Activated B cell treated with CpG ODN at 0.5 μM for 24 hours (primary cell): ENCODE data around the gene VPS26A. TPM values are rescaled to one million over a fixed set of nuclear protein-coding genes. Genes with fewer than 3 reads are reported as not detected.

Source experiments
- ATAC-seq: fragments of 200-7000 bp; cut with Tn5 transposase; one replicate; pipeline ENCODE4 v1.10.0; 2021; ENCODE audit warnings: low read depth, mild to moderate bottlenecking, moderate library complexity
- CTCF ChIA-PET: fragments of 350-600 bp; sonication (Branson Sonifier 250); formaldehyde crosslinking; loops from one replicate; lab custom pipeline; 2021; ENCODE audit warnings: antibody characterized with exemption; lab: Charles Lee
- POLR2A ChIA-PET: fragments of 350-600 bp; sonication (Branson Sonifier 250); formaldehyde crosslinking; loops from one replicate; lab custom pipeline; 2021; ENCODE audit warnings: antibody characterized with exemption; lab: Charles Lee
- DNase-seq: peaks from one replicate; pipeline ENCODE4 v3.0.0; 2022
- H3K27ac Mint-ChIP-seq: one replicate; pipeline ENCODE4 v1.8.0; 2020; ENCODE audit warnings: mixed read lengths
- H3K27me3 Mint-ChIP-seq: one replicate; pipeline ENCODE4 v1.8.0; 2021; ENCODE audit warnings: mixed read lengths
- H3K36me3 Mint-ChIP-seq: one replicate; pipeline ENCODE4 v1.8.0; 2021; ENCODE audit warnings: low read depth, mixed read lengths
- H3K4me1 Mint-ChIP-seq: one replicate; pipeline ENCODE4 v1.8.0; 2021; ENCODE audit warnings: mixed read lengths
- H3K4me3 Mint-ChIP-seq: one replicate; pipeline ENCODE4 v1.8.0; 2020; ENCODE audit warnings: mild to moderate bottlenecking, mixed read lengths
- H3K9me3 Mint-ChIP-seq: one replicate; pipeline ENCODE4 v1.8.0; 2020; ENCODE audit warnings: mixed read lengths
- intact Hi-C: fragments of 100-400 bp; cut with micrococcal nuclease; formaldehyde crosslinking; loops from one replicate; pipeline ENCODE4 v1.15.1; 2024
- total RNA-seq: library from RNA; stranded (reverse); gene quantifications from 2 replicates; pipeline ENCODE4 v1.2.3, GENCODE V29; 2022
- TF ChIP-seq, protein P1 (sequence below): fragments of 200-600 bp; IDR thresholded peaks from one replicate; pipeline ENCODE4 v1.8.0; 2022; ENCODE audit warnings: antibody characterized with exemption, mild to moderate bottlenecking

VPS26A gene
- total RNA-seq, 1 donor from 2014 or later = 29.5 TPM

DNA sequence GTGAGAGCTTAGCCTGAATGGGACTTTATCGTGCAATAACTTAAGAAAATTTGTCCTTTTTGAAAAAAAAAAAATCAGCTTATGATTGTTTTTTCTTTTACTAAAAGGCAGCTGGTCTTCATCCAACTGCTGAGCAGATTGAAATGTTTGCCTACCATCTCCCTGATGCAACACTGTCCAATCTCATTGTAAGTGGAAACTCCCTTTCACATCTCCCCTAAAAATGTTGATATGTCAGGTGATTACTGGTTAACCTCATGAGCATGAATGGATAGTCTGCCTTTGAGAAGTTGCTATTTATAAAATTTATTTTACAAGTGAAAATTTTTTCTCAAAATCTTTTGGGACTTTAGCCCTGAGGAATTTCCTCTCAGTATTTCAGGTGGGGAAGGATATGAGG is 78.4 kb downstream of the VPS26A start:
- peak overlapping the region; percentile 15 for H3K4me3 Mint-ChIP-seq
- H3K27ac Mint-ChIP-seq = peak overlapping the region; percentile 53
- TF ChIP-seq, protein P1, sequence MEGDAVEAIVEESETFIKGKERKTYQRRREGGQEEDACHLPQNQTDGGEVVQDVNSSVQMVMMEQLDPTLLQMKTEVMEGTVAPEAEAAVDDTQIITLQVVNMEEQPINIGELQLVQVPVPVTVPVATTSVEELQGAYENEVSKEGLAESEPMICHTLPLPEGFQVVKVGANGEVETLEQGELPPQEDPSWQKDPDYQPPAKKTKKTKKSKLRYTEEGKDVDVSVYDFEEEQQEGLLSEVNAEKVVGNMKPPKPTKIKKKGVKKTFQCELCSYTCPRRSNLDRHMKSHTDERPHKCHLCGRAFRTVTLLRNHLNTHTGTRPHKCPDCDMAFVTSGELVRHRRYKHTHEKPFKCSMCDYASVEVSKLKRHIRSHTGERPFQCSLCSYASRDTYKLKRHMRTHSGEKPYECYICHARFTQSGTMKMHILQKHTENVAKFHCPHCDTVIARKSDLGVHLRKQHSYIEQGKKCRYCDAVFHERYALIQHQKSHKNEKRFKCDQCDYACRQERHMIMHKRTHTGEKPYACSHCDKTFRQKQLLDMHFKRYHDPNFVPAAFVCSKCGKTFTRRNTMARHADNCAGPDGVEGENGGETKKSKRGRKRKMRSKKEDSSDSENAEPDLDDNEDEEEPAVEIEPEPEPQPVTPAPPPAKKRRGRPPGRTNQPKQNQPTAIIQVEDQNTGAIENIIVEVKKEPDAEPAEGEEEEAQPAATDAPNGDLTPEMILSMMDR = no peak
- no peaks in the 10 kb centered on the region for H3K27me3 Mint-ChIP-seq
- H3K9me3 Mint-ChIP-seq = no peaks in the 10 kb centered on the region
- DNase-seq (no peak), ATAC-seq (peak; percentile 49)
- peaks cover 68% of the 10 kb centered on the region for H3K36me3 Mint-ChIP-seq
- POLR2A ChIA-PET = interaction anchor here (0.8 to 1.1 kb wide), 2 partner anchors 27 to 83 kb away, joined by 3 read pairs; no protein-coding TSS in a partner anchor
- CTCF ChIA-PET = no interaction called here
- intact Hi-C loops = no loop called here
- peaks cover 26% of the 10 kb centered on the region for H3K4me1 Mint-ChIP-seq

DNA sequence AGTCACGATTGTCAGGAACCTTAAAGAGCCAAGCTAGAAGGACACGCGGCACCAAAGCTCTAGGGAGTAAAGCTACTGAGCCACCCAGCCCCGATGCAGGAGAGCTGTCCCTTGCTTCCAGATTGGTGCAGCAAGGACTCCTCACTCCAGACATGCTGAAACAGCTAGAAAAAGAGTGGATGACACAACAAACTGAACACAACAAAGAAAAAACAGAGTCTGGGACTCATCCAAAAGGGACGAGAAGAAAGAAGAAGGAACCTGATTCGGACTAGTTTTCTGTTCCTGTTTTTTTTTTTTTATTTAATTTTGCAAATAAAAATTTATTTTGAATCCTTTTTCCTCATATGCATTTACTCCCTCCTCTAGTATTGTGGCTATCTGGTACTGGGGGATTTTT is 84.8 kb downstream of the VPS26A start:
- Mint-ChIP-seq H3K4me3 (no peak overlapping the region), H3K36me3 (peaks cover 51% of the 10 kb centered on the region), H3K27ac (no peak overlapping the region), H3K4me1 (peaks cover 10% of the 10 kb centered on the region), H3K27me3 (no peaks in the 10 kb centered on the region), H3K9me3 (no peaks in the 10 kb centered on the region)
- ChIA-PET POLR2A (no interaction called here), CTCF (no interaction called here)
- TF ChIP-seq, protein P1 = no peak
- ATAC-seq (no peak), DNase-seq (no peak)
- intact Hi-C loops = no loop called here

DNA sequence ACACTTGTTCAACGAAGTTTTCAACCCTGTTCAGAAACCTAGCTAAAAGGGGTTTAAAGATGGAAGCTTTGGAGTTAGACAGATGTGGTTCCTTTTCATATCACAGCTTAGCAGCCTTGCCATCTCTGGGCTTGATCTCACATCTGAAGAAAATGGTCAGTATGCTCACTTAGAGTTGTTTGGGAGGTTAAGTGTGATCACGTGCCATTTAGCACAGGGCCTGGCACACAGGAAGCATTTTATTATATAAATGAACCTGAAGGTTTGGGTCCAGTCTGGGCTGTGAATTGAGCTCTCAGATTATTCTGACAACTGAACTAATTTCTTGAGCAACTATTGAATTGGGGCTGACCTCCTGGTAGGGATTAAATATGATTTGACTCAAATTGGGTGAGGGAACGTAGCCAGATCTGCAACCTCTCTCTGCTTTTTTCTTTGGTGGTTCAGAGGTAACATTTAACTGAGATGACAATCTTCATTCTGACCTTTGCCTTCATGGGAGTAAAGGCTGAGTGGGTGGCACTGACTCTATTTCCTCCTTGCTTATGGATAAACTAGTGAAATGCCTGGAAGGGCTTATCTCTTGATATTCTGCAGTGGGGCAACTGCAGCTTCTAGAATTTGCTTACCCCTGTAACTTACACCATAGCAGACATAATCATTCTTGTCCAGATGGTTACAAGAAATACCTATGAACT is 86.0 kb downstream of the VPS26A start:
- no peak overlapping the region for H3K27ac Mint-ChIP-seq
- H3K9me3 Mint-ChIP-seq = no peaks in the 10 kb centered on the region
- ChIA-PET CTCF (interaction anchor here (0.5 kb wide), 1 partner anchor 27 kb away, joined by 3 read pairs; no protein-coding TSS in a partner anchor), POLR2A (no interaction called here)
- H3K4me1 Mint-ChIP-seq = peaks cover 2% of the 10 kb centered on the region
- H3K27me3 Mint-ChIP-seq = no peaks in the 10 kb centered on the region
- intact Hi-C loops = no loop called here
- TF ChIP-seq, protein P1 = no peak
- H3K4me3 Mint-ChIP-seq = no peak overlapping the region
- H3K36me3 Mint-ChIP-seq = peaks cover 45% of the 10 kb centered on the region
- DNase-seq (no peak), ATAC-seq (no peak)

DNA sequence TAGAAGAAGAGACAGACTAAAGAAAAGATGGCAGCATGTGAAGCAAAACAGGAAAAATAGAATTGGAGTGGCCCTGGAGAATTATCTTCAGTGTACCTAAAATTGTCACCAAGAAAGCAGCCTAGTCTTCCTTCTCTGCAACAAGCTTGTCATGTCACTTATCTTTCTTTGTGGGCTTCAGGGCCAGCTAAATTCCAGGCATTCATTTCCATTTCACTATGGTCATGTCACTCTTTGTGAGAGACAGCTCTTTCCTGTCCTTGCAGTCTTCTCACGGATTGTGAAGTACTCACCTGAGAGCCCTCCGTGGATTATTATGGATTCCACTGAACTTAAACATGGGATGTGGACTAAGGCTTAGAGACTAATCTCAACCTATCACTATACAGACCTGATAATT is 87.1 kb downstream of the VPS26A start:
- Mint-ChIP-seq H3K4me1 (peaks cover 2% of the 10 kb centered on the region), H3K27ac (no peak overlapping the region), H3K9me3 (no peaks in the 10 kb centered on the region), H3K36me3 (peaks cover 36% of the 10 kb centered on the region), H3K27me3 (no peaks in the 10 kb centered on the region), H3K4me3 (no peak overlapping the region)
- TF ChIP-seq, protein P1 = no peak
- no peak for DNase-seq
- ATAC-seq = no peak
- ChIA-PET CTCF (no interaction called here), POLR2A (no interaction called here)
- intact Hi-C loops = no loop called here

DNA sequence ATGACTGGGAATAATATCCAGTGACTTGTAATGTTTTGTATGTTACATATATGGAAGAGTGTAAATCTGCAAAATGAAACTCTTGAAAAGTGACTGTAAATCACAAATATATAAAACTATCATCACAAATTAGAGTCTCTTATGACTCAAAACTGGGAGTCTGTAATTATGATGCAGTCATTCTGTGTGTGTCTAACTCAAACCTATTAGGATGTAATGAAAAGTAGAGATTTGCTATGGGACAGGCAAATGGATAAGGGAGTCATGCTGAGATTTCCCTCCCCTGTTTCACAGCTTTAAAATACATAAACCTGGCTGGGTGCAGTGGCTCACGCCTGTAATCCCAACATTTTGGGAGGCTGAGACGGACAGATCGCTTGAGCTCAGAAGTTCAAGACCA is 87.5 kb downstream of the VPS26A start:
- no peak for DNase-seq
- POLR2A ChIA-PET = interaction anchor here (0.6 kb wide), 1 partner anchor 205 kb away, joined by 10 read pairs; the partner anchor contains the start of gene TACR2
- Mint-ChIP-seq H3K27me3 (no peaks in the 10 kb centered on the region), H3K4me1 (peaks cover 2% of the 10 kb centered on the region), H3K9me3 (no peaks in the 10 kb centered on the region), H3K4me3 (no peak overlapping the region), H3K36me3 (peaks cover 32% of the 10 kb centered on the region), H3K27ac (no peak overlapping the region)
- ATAC-seq = no peak
- TF ChIP-seq, protein P1 = no peak
- intact Hi-C loops = no loop called here
- CTCF ChIA-PET = interaction anchor here (0.9 kb wide), 1 partner anchor 9 kb away, joined by 4 read pairs; the partner anchor contains the start of gene HKDC1
